A673 (cell line): ENCODE data around the gene MTHFR.

Experiments used
- CTCF ChIP-seq: fragments of 300-800, 200-600 bp; sonication (generic); conservative IDR thresholded peaks from 2 replicates; pipeline ENCODE4 v1.5.1; 2017; ENCODE audit warnings: low read depth, mild to moderate bottlenecking, antibody characterized with exemption, low read length, moderate library complexity, mixed read lengths
- EZH2 ChIP-seq: fragments of 200-600 bp; sonication (generic); IDR thresholded peaks from 2 replicates; pipeline ENCODE4 v1.6.1; 2017; ENCODE audit warnings: borderline replicate concordance, low read depth, mild to moderate bottlenecking, mixed read lengths, antibody characterized with exemption, low read length; ENCODE audit not compliant: poor library complexity, severe bottlenecking

- TF ChIP-seq CTCF (no peak), EZH2 (no peak)
These were observed 36.6 kb upstream of the MTHFR start for GRCh38 chr1:11842154-11843041.
